HG03196 (cell line): ENCODE results near the gene C10orf90.

Experiments used
- ATAC-seq: cut with Tn5 transposase; IDR thresholded peaks from one replicate; pipeline ENCODE4 v1.9.1; 2021; ENCODE audit not compliant: unreplicated experiment

The C10orf90 gene, protein sequence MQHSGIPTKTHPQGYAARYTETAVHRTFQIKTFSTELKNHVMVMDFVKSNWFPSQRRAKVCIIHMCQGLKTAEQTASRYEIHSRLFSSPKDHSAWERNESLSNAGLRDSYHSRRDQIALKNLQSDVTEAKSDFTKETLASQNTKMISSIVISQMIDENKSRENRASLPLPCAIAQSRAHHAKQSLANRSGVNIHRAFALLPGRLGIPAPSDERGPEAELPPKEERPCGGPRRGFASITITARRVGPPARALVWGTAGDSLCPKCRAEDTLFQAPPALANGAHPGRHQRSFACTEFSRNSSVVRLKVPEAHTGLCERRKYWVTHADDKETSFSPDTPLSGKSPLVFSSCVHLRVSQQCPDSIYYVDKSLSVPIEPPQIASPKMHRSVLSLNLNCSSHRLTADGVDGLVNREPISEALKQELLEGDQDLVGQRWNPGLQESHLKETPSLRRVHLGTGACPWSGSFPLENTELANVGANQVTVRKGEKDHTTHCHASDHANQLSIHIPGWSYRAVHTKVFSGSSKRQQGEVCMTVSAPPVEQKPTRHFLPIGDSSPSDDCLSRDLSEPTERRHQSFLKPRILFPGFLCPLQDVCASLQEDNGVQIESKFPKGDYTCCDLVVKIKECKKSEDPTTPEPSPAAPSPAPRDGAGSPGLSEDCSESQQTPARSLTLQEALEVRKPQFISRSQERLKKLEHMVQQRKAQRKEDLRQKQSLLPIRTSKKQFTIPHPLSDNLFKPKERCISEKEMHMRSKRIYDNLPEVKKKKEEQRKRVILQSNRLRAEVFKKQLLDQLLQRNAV

DNA sequence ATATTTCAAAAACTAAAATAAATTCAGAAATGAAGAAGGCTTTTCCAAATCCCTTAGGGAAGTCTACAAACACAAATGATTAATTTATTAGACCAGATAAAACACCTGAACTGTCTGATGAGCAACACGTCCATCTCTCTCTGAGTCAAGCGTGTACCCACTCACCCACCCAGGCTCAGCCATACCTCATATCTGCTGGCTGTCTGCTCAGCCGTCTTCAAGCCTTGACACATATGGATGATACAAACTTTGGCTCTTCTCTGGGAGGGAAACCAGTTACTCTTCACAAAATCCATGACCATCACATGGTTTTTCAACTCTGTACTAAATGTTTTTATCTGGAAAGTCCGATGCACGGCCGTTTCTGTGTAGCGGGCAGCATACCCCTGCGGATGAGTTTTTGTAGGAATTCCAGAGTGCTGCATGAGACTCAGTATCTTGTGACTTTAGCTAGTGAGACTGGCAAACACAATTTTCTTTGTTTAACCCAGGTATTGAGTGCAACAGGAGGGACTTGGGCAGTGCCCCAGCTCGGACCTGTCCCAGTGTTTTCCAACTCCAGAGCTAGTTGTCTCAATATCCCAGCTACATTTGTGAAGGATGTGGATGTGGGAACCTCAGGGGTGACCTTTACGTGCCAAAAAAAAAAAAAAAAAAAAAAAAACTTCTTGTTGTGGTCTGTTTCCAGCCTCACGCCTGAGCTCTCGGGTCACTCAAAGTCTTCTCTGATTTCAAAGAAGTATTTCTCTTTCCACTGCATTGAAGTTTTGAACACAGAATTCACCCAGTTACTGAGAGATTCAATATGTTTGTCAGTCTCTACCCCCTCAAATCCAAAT lies at the start of gene C10orf90:
Gene C10orf90, minus strand, starts transcription at position 638 of the 839 bp plus-strand sequence. Its CDS starts 213 bp downstream, at position 425.
- no peak for ATAC-seq

DNA sequence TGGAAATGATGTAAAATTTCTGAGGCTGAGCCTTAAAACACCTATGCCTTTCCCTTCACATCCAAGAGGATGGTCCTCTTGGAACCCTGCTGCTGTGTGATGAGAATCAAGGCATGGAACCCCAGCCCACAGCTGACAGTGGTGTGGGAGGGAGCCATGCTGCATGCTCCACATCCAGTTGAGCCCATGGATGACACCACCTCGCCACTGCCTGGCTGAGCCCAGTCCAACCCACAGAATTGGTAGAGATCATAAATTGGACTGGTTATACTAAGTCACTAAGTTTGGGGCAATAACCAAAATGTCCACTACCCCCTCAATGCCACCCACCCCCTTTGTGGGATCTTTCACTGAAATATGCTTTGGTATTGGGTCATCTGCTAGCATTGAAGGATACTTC lies 45.9 kb upstream of the C10orf90 start:
- no peak for ATAC-seq

DNA sequence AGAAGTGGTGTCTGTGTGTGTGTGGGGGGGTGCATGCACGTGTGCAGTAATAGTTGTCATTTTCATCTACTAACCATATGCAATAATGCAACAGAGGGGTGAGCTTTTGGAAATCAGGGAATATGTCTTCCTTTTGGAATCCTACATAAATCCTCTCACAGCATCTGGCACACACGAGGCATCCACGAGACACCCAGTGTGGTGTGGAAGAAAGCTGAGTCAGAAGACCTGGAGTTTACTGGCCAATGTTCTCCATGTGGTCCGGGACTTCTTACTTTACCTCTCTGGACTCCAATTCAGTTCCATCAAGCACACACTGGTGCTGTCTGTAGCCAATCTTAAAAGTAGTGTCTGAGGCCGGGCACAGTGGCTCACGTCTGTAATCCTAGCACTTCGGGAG lies 43.1 kb upstream of the C10orf90 start:
- no peak for ATAC-seq

DNA sequence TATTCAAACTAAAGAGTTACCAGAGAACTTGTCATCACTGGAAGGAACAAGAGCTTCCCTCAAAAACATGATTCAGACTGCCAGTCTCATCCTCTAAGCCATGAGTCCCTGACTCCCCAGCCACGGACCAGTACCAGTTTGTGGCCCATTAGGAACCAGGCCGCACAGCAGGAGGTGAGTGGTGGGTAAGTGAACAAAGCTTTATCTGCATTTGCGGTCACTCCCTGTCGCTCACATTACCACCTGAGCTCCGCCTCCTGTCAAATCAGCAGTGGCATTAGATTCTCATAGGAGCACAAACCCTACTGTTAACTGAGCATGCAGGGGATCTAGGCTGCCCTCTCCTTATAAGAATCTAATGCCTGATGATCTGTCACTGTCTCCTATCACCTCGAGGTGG lies 42.2 kb upstream of the C10orf90 start:
- ATAC-seq: no peak

DNA sequence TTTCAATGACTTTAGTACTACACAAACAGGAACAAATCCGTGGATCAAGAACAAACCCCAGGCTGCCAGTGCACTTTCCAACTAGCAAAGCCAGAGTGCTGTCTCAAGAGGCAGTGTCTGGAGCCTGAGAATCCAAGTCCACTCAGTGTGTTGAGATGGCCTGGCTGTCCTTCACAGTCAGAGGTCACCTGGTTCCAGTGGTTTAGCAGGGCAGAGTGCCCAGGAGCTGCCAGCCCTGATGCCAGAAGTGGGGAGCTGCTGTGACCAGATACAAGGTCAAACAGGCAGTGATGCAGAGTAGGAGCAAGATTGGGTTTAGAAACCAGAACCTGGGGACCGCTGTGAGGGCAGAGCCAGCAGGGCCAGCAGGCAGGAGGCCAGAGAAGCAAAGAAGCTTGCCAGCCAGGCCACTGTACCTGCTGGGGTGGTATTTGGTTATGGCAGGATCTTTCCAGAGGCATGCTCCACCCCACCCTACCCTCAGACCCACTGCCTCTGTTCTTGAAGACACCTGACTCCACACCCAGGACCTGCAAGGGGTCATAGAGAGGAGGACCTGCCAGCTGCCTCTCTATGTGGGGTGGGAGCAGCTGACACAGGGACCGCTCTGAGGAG lies 35.6 kb upstream of the C10orf90 start:
- ATAC-seq: no peak

DNA sequence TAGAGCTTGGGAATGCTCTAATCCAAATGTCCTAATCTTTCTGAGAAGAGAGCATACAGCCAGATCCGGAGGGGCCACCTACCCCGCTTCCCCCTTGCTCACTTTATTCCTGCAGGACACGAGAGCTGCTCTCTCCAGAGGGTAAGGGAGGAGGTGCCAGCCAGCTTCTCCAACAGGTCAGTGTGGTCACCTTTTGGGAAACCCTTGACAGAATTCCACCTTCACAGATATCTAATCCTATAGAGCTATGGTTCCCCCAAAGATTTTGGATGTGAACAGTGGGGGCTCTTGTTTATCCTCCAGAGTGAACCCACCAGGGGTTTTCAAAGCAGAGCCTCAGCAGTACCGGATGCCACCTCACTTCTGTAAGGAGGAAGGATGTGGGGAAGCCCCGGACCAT lies 34.6 kb upstream of the C10orf90 start:
- no peak for ATAC-seq

DNA sequence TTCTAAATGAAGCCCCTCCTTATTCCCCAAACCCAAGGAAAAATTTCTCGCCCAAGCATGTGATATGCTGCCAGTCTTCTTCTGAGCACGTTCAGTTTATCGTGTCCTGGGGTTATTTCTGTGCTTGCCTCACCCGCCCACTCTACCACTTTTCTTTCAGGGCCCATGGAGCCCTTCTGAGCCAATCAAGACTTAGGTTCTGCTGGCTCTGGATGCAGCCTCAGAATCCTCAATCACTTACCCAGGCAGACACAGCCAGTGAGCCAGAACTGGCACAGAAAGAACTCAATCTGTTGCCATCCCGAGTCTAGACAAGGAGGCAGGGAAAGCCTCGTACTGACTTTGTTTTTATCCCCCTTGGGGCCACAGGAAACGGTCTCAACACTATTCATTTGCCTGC lies 34.2 kb upstream of the C10orf90 start:
- no peak for ATAC-seq

DNA sequence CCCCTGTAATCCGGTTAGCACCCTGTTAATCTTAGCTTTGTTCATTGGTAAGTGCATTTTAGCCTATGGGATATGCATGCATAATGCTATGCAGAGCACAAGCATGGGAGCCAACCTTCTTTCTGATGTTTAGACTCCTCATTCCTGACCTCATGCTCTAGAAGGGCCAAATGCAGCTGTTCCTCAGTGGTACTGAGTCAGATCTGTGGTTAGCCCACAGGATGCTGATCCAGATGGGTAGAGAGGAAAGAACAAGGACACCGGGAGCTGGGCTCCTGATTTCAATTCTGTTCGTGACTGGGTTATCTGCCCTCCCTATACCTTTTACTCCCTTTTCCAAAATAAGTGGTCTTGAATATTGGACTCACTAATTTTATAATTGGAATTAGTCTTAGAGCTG lies 31.7 kb upstream of the C10orf90 start:
- ATAC-seq: no peak

DNA sequence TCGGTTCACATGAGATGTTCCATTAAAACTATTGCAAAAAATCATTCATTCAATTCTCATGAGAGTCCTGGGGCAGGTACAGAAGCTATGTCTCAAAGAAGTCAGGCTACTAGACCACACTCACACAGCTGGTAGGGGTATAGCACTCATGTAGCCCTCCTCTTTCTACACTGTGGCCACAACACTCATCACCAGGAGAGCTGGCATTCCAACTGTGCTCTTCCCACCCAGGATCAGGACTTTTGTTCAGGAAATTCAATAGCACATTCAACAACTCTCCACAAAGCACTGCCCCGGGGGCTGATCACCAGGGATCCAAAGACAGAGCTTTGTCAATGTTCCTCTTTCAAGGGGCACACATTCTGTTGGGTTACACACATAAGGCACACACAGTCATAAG lies 31.0 kb upstream of the C10orf90 start:
- ATAC-seq: no peak

DNA sequence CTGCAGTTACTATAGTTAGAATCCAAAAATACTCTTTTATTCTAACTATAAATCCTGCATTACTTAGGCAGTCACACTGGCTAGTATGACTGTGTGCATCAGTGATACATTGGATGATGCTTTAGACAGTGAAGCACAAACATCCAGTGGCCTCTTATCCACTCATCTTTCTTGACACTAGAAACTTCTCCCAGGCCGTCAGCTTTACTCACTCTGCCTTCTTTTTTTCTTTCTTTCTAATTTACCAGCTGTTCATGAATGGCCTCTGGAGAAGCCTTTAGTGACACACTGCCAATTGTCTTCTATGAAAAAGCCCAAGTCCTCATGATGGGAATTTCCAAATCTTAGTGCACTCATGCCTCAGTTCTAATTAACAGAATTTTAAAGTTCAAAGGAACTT lies 26.2 kb upstream of the C10orf90 start:
- ATAC-seq: no peak

DNA sequence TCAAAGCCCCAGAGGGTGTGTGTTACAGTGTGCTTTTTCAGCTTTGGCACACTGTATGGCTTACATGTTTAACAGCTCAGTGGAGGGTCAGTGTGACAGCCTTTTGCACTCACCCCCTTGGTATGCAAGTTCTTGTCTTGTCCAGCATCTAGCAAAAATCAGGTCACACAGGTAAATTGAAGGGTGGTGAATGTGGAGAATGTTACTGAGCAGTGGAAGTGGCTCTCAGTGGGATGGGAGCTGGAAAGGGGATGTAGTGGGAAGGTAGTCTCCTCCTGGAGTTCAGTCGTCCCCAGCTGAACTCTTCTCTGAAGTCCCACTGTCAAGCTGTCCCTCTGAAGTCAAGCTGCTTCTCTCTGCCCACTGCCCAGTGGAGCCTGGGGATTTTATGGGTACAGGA lies 21.0 kb upstream of the C10orf90 start:
- no peak for ATAC-seq

DNA sequence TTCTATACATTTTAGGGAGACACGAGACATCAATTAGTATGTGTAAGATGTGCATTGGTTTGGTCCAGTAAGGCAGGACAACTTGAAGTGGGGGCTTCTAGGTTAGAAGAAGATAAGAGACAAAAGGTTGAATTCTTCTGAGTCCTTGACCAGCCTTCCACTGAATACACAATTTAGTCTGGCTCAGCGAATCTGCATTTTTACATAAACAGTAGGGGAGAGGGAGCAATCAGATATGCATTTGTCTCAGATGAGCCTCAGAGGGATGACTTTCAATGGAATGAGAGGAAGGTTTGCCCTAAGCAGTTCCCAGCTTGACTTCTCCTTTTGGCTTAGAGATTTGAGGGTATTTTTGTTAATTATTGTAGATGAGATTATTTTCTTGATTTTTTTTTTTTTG lies 20.0 kb upstream of the C10orf90 start:
- ATAC-seq: no peak

DNA sequence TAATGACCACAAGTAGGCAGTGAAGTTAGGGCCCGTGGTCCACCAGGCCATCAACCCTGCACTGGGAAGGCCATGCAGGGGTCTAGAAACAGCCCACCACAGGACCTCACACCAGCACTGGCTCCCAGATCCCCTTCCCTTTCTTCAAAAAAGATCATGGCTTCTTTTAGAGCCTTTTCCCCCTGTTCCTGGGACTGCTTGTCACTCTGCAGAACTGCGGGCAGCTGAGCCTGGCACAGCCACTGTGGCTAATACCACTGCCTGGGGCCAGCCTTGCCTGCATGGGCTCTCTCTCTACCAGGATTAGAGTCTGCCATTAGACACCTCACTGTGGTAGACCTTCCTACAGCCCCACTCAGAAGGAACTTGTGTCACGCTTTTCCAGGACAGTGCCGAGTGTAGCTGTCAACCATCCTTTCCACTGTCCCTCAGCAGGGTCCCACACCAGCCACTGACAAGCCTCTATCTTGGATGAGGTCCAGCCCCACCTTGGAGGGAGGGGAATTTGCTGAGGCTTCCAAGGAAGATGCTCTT lies 19.0 kb upstream of the C10orf90 start:
- no peak for ATAC-seq

DNA sequence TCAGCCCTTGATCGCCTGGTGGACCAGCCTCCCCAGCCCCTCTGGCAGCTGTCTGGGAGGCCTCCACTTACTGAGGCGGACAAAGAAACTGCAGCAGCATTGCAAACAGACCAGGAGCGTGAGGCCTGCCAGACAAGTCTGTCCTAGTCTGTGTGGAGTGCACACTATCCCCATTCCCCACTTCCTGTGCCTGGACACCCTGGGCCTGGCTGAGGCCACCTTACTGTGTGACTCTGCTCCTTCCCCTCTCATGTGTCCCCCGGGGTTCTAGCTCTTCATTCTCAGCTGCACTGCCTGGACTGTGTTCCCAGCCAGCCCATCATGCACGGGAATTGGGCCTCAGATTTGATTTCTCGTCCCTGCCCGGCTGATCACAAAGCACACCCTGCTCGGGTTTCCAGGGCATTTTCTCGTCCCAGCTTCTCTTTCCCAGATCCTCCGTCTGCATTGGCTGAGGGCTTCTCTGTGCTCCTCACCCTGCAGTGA lies 16.7 kb upstream of the C10orf90 start:
- no peak for ATAC-seq

DNA sequence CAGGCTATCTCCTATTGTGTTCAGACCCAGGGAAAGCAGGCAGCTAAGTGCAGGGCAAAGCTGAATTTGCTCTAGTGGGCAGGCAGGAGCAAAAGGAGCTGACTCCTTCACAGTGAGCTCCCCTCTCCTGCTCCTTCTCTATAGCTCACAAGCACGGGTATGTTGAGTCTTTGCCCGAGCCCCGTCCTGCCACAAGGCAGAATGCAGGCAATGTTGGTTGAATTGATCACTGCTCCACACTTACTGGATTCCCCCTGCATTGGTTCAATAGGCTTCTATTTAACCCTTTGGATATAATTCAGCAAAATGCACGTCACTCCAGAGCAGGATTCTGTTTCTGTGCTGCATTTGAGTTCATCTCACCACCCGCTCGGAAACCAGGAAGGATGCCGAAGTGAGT lies 16.2 kb upstream of the C10orf90 start:
- ATAC-seq: no peak

DNA sequence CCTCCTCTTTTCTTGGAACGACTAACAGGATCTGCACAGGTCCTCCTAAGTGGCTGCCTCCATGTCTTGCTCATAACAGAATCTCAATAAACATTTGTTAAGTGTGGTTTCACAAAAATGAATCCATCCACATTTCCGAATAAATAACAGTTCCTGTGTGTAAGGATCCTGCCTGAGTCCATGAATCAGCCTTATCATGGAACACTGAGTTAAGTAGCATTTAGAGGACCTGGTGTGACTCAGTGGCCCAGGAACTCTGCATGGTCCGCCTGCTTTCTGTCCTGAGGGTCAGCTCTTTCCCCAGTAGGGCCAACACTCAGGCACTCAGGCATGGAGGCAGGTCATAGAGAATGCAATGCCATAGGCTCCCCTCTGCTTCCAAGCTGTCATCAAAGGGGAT lies 15.8 kb upstream of the C10orf90 start:
- no peak for ATAC-seq

DNA sequence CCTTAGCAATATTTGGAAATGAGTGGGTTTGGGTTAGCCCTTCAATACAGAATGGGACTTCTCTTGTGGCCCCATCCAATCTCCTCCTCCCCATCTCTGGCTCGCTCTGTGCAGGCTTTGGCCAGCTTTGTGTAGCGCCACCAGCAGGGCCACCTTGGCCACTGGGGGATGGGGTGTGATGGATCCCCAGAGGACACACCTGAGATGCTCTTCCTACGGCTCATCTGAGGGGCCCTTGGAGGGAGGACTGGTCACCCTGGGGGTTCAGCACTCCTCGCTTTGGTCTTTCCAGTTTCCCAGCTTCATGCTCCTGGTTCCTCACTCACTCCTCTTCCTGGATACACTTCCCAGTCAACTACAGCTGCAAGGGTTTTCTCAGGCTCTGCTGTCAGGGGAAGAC lies 15.3 kb upstream of the C10orf90 start:
- ATAC-seq: no peak

DNA sequence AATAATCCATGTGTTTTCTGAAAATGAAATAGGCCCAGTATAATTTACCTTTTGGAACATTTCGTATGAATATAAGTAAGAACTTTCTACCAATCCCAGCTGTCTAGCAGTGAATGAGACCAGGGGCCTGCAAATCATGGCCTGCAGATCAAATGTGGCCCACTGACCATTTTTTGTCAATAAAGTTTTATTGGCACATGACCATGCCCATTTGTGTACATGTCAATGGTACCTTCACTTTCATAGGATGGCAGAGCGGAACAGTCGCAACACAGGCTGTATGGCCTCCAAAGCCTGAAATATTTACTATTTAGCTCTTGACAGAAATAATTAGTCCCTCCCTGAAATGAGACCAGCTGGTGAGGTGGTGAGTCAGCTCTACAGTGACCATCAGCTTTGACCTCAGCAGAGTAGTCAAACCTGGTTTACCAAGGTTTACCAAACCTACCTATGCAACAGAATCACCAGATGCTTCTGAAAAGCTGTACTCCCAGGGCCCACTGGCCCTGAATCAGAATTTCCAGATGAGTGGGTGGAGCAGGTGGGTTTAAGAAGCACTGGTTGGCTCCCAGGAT lies 13.8 kb upstream of the C10orf90 start:
- ATAC-seq: no peak

DNA sequence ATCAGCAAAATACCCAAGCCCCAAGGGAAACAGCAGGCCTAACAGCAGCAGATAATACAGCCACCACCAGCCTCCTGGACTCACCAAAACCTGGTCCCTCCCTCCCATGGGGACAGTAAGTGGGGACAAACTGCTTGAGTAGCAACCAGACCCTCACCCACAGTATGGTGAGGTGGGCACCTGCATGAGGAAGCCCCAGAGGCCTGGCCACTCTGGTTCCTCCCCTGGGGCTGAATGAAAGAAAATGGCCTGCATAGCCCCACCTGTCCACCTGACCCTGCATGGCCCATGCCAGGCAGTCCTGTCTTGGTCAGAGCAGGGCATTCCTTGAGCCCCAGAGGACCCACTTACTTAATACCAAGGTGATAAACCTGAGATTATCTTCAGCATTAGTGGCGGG lies 13.0 kb upstream of the C10orf90 start:
- no peak for ATAC-seq
